ENCODE results near the gene TET2.

The TET2 gene

GRCh38 chr4:105140684-105141490 is 5.8 kb upstream of the TET2 start:
- Histone ChIP-seq H3K27ac (ENCODE audit: insufficient read depth, low read length, poor library complexity, severe bottlenecking) (no peak overlapping the region), H3K4me3 (ENCODE audit: insufficient read depth, low read depth, low read length, poor library complexity, severe bottlenecking) (no peak overlapping the region), H3K27me3 (replicated peaks; ENCODE audit: control insufficient read depth, insufficient read depth, low read length, poor library complexity, severe bottlenecking) (no peaks in the 10 kb centered on the region), H3K36me3 (ENCODE audit: control insufficient read depth, insufficient read depth, low read length) (no peaks in the 10 kb centered on the region), H3K9me3 (ENCODE audit: control insufficient read depth, low read length) (no peaks in the 10 kb centered on the region), H3K4me1 (ENCODE audit: control insufficient read depth, insufficient read depth, low read length, poor library complexity, severe bottlenecking) (no peaks in the 10 kb centered on the region)
- peak in 1 of 3 donors; percentile 9 for DNase-seq

DNA sequence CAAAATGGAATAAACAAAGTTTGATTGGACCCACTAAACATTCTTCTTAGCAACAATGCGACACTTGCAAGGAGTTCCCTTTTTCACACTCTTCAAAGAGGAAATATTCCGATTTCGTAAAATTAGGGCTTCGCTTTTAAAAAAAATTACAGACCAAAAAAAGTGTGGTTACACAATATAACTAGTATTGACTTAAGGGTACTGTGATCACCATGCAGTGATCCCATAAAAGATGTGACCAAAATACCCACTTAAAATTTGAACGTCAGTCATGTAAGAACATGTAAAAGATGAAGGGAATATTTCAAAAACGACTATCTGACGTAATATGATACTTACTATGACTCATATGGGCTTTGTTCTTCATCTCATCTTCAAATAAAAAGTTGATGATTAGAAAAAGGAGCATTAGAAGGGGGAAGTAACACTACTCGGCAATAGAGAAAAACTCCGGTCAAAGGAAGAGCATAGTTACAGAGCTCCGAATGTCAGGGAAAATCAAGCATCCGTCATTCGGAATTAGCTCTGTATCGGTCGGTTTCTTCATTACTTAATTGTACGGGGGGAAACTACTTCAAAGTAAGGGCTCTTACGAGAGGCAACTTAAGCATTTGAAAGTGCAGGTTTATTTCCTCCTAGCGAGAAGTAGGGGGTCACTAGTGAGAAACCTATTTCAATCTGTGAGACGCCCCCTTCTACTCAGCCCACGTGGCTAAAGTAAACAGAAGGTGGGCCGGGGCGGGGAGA is 1.3 kb upstream of the TET2 start:
- H3K27me3 ChIP-seq (replicated peaks; ENCODE audit: control insufficient read depth, insufficient read depth, low read length, poor library complexity, severe bottlenecking): no peaks in the 10 kb centered on the region
- peak overlapping the region; percentile 87 for H3K4me3 ChIP-seq (ENCODE audit: insufficient read depth, low read depth, low read length, poor library complexity, severe bottlenecking)
- DNase-seq: no peak
- no peaks in the 10 kb centered on the region for H3K9me3 ChIP-seq (ENCODE audit: control insufficient read depth, low read length)
- peak overlapping the region; percentile 81 for H3K27ac ChIP-seq (ENCODE audit: insufficient read depth, low read length, poor library complexity, severe bottlenecking)
- no peaks in the 10 kb centered on the region for H3K36me3 ChIP-seq (ENCODE audit: control insufficient read depth, insufficient read depth, low read length)
- peaks cover 3% of the 10 kb centered on the region for H3K4me1 ChIP-seq (ENCODE audit: control insufficient read depth, insufficient read depth, low read length, poor library complexity, severe bottlenecking)

DNA sequence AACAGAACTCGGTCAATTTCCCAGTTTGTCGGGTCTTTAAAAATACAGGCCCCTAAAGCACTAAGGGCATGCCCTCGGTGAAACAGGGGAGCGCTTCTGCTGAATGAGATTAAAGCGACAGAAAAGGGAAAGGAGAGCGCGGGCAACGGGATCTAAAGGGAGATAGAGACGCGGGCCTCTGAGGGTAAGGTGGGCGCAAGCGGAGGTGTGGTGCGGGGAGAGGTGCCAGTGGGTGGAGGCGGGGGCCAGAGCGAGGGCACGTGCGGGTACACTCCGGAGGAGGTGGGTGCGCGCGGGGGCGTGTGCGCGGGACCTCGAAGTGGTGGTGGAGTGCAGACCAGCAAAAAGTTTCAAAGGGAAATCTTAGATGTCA is 787 bp upstream of the TET2 start:
- H3K27ac ChIP-seq (ENCODE audit: insufficient read depth, low read length, poor library complexity, severe bottlenecking): peak overlapping the region; percentile 81
- H3K27me3 ChIP-seq (replicated peaks; ENCODE audit: control insufficient read depth, insufficient read depth, low read length, poor library complexity, severe bottlenecking): no peaks in the 10 kb centered on the region
- H3K4me3 ChIP-seq (ENCODE audit: insufficient read depth, low read depth, low read length, poor library complexity, severe bottlenecking): peak overlapping the region; percentile 87
- no peaks in the 10 kb centered on the region for H3K9me3 ChIP-seq (ENCODE audit: control insufficient read depth, low read length)
- no peak for DNase-seq
- peaks cover 3% of the 10 kb centered on the region for H3K4me1 ChIP-seq (ENCODE audit: control insufficient read depth, insufficient read depth, low read length, poor library complexity, severe bottlenecking)
- no peaks in the 10 kb centered on the region for H3K36me3 ChIP-seq (ENCODE audit: control insufficient read depth, insufficient read depth, low read length)

DNA sequence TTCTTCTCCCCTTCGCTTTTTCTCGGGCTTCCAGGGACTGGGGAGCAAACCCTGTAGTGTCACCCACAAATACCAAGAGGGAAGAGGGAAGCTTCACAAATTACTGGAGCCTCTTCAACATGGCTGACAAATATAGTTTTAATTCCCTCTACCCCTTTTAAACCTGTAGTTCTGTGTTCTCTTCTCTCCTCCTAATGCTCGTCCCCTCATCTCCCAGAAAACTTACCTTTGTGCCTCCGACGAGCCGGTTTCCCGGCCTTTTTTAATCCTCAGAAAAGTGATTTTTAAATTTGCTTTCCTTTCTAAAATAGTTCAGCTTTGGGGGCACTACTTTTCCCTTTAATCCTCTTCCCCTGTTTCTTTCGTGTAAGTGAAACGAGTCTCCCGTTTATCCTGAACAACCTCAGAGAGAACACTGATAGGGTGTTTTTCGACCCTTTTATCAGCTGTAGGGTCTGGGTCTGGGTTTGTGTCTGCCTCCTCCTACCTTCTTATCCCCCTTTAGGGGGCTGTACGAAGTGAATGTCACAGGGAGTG is 408 bp downstream of the TET2 start:
- Histone ChIP-seq H3K27me3 (replicated peaks; ENCODE audit: control insufficient read depth, insufficient read depth, low read length, poor library complexity, severe bottlenecking) (no peaks in the 10 kb centered on the region), H3K9me3 (ENCODE audit: control insufficient read depth, low read length) (no peaks in the 10 kb centered on the region), H3K4me3 (ENCODE audit: insufficient read depth, low read depth, low read length, poor library complexity, severe bottlenecking) (peak overlapping the region; percentile 87), H3K27ac (ENCODE audit: insufficient read depth, low read length, poor library complexity, severe bottlenecking) (peak overlapping the region; percentile 81), H3K4me1 (ENCODE audit: control insufficient read depth, insufficient read depth, low read length, poor library complexity, severe bottlenecking) (peaks cover 3% of the 10 kb centered on the region), H3K36me3 (ENCODE audit: control insufficient read depth, insufficient read depth, low read length) (no peaks in the 10 kb centered on the region)
- no peak for DNase-seq

DNA sequence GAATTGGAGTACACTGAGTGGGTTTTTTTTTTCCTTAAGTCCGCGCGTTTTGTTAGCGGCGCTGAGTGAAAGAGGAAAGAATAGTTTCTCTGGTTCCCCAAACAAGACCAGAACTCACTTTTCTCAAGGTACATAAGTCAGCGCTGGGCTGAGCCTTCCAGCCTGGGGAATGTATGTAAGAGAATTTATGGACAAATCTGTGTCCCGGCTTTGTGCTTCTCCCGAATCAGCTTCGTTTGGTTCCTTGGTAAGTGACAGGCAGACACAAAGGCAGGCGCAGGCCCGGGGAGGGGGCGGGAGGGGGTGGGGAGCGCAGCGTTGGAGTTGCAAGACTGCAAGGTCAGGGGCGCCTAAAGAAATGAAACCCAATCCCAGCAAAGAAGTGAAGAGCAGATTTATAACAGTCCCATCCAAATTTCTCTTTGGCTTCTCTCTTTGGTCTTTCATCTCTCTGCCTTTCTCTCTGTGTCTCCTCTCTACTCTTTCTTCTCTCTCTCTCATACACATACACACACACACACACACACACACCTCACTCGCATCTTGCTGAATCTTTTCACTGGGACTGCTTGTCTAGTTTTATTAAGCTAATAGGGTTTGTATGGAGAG is 981 bp downstream of the TET2 start:
- Histone ChIP-seq H3K36me3 (ENCODE audit: control insufficient read depth, insufficient read depth, low read length) (no peaks in the 10 kb centered on the region), H3K4me1 (ENCODE audit: control insufficient read depth, insufficient read depth, low read length, poor library complexity, severe bottlenecking) (peaks cover 3% of the 10 kb centered on the region), H3K27ac (ENCODE audit: insufficient read depth, low read length, poor library complexity, severe bottlenecking) (peak overlapping the region; percentile 81), H3K9me3 (ENCODE audit: control insufficient read depth, low read length) (no peaks in the 10 kb centered on the region), H3K27me3 (replicated peaks; ENCODE audit: control insufficient read depth, insufficient read depth, low read length, poor library complexity, severe bottlenecking) (no peaks in the 10 kb centered on the region), H3K4me3 (ENCODE audit: insufficient read depth, low read depth, low read length, poor library complexity, severe bottlenecking) (peak overlapping the region; percentile 87)
- DNase-seq: no peak

GRCh38 chr4:105148356-105148755 is 1.7 kb downstream of the TET2 start:
- DNase-seq: no peak
- Histone ChIP-seq H3K36me3 (ENCODE audit: control insufficient read depth, insufficient read depth, low read length) (no peaks in the 10 kb centered on the region), H3K4me1 (ENCODE audit: control insufficient read depth, insufficient read depth, low read length, poor library complexity, severe bottlenecking) (peaks cover 3% of the 10 kb centered on the region), H3K27ac (ENCODE audit: insufficient read depth, low read length, poor library complexity, severe bottlenecking) (no peak overlapping the region), H3K4me3 (ENCODE audit: insufficient read depth, low read depth, low read length, poor library complexity, severe bottlenecking) (peak overlapping the region; percentile 87), H3K9me3 (ENCODE audit: control insufficient read depth, low read length) (no peaks in the 10 kb centered on the region), H3K27me3 (replicated peaks; ENCODE audit: control insufficient read depth, insufficient read depth, low read length, poor library complexity, severe bottlenecking) (no peaks in the 10 kb centered on the region)

DNA sequence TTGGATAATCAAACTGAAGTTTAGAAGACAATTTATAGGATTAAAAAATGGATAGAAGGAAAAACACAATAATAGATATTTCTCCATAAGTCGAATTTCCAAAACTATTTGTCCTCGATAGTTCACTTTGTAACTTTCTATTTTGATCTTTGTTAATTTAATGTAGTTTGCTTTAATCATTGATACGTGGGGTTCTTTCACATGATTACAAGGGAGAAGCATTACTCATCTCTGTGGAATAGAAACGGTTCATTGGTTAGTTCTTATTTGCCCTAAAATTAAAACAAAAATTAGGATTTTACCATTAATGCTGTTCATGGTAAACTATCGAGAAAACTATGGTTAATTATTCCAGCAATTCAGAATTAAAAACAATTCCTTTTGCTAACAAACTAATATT is 2.1 kb downstream of the TET2 start:
- Histone ChIP-seq H3K27ac (ENCODE audit: insufficient read depth, low read length, poor library complexity, severe bottlenecking) (no peak overlapping the region), H3K4me3 (ENCODE audit: insufficient read depth, low read depth, low read length, poor library complexity, severe bottlenecking) (no peak overlapping the region), H3K4me1 (ENCODE audit: control insufficient read depth, insufficient read depth, low read length, poor library complexity, severe bottlenecking) (peaks cover 3% of the 10 kb centered on the region), H3K36me3 (ENCODE audit: control insufficient read depth, insufficient read depth, low read length) (no peaks in the 10 kb centered on the region), H3K27me3 (replicated peaks; ENCODE audit: control insufficient read depth, insufficient read depth, low read length, poor library complexity, severe bottlenecking) (no peaks in the 10 kb centered on the region), H3K9me3 (ENCODE audit: control insufficient read depth, low read length) (no peaks in the 10 kb centered on the region)
- no peak for DNase-seq

- Histone ChIP-seq H3K27ac (ENCODE audit: insufficient read depth, low read length, poor library complexity, severe bottlenecking) (no peak overlapping the region), H3K4me3 (ENCODE audit: insufficient read depth, low read depth, low read length, poor library complexity, severe bottlenecking) (no peak overlapping the region), H3K27me3 (replicated peaks; ENCODE audit: control insufficient read depth, insufficient read depth, low read length, poor library complexity, severe bottlenecking) (no peaks in the 10 kb centered on the region), H3K36me3 (ENCODE audit: control insufficient read depth, insufficient read depth, low read length) (no peaks in the 10 kb centered on the region), H3K4me1 (ENCODE audit: control insufficient read depth, insufficient read depth, low read length, poor library complexity, severe bottlenecking) (peaks cover 3% of the 10 kb centered on the region), H3K9me3 (ENCODE audit: control insufficient read depth, low read length) (no peaks in the 10 kb centered on the region)
- no peak for DNase-seq
Measured at GRCh38 chr4:105149771-105150170, 3.1 kb downstream of the TET2 start.

DNA sequence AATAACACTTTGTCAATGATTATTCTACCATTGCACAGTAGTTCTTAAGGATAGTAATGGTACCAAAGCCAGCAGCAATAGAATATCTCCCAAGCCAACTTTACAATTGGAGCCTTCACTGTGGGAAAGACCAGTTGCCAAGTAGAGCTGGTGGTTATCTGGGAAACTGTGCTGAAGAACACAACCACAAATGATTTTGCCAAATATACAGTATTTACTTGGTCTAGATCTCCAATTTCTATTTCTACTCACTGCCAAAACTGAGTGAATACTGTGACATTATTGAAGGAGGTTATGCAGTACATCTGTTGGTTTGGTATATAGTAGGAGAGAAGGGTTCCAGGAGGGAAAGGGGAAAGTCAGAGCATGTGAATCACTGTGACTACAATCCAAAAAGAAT is 3.8 kb downstream of the TET2 start:
- no peak for DNase-seq
- Histone ChIP-seq H3K9me3 (ENCODE audit: control insufficient read depth, low read length) (no peaks in the 10 kb centered on the region), H3K4me3 (ENCODE audit: insufficient read depth, low read depth, low read length, poor library complexity, severe bottlenecking) (no peak overlapping the region), H3K27ac (ENCODE audit: insufficient read depth, low read length, poor library complexity, severe bottlenecking) (no peak overlapping the region), H3K27me3 (replicated peaks; ENCODE audit: control insufficient read depth, insufficient read depth, low read length, poor library complexity, severe bottlenecking) (no peaks in the 10 kb centered on the region), H3K36me3 (ENCODE audit: control insufficient read depth, insufficient read depth, low read length) (no peaks in the 10 kb centered on the region), H3K4me1 (ENCODE audit: control insufficient read depth, insufficient read depth, low read length, poor library complexity, severe bottlenecking) (peaks cover 3% of the 10 kb centered on the region)

- H3K36me3 ChIP-seq (ENCODE audit: control insufficient read depth, insufficient read depth, low read length): no peaks in the 10 kb centered on the region
- H3K4me1 ChIP-seq (ENCODE audit: control insufficient read depth, insufficient read depth, low read length, poor library complexity, severe bottlenecking): no peaks in the 10 kb centered on the region
- H3K9me3 ChIP-seq (ENCODE audit: control insufficient read depth, low read length): no peaks in the 10 kb centered on the region
- H3K4me3 ChIP-seq (ENCODE audit: insufficient read depth, low read depth, low read length, poor library complexity, severe bottlenecking): no peak overlapping the region
- no peaks in the 10 kb centered on the region for H3K27me3 ChIP-seq (replicated peaks; ENCODE audit: control insufficient read depth, insufficient read depth, low read length, poor library complexity, severe bottlenecking)
- no peak for DNase-seq
- H3K27ac ChIP-seq (ENCODE audit: insufficient read depth, low read length, poor library complexity, severe bottlenecking): no peak overlapping the region
Measured at GRCh38 chr4:105153749-105154148, 7.1 kb downstream of the TET2 start.
